H1 (cell line): Measurements from ENCODE around the gene ACOX1. TPM values are rescaled to one million over a fixed set of nuclear protein-coding genes. Genes with fewer than 3 reads are reported as not detected.

Source experiments
- CTCF ChIA-PET: fragments of 300-600 bp; sonication (Branson Sonifier 250); formaldehyde crosslinking; loops from one replicate; lab custom pipeline; 2021; ENCODE audit not compliant: partially characterized antibody; lab: Charles Lee
- POLR2A ChIA-PET: fragments of 300-600 bp; sonication (Branson Sonifier 250); formaldehyde crosslinking; loops from one replicate; lab custom pipeline; 2021; ENCODE audit warnings: inconsistent platforms; ENCODE audit not compliant: partially characterized antibody; lab: Charles Lee
- DNase-seq, 2 experiments: peaks; one replicate each; pipeline versions ENCODE4 v3.0.0 to v3.0.0-alpha.2; 2010 to 2022; ENCODE audit warnings: low spot score in 2 of 2, low read depth in 1 of 2, mixed read lengths in 1 of 2
- FAIRE-seq: peaks from 2 replicates; lab custom pipeline; 2011; peaks lifted over from hg19 to GRCh38; lab: Jason Lieb, UNC
- H2AFZ ChIP-seq: 2 replicates; pipeline ENCODE4 v1.8.1; 2012; ENCODE audit warnings: low read length, inconsistent platforms
- H2AK5ac ChIP-seq: 2 replicates; pipeline ENCODE4 v1.6.1; 2013; ENCODE audit warnings: low read depth, low read length
- H2BK120ac ChIP-seq: replicated peaks from 2 replicates; pipeline ENCODE3; 2013; ENCODE audit warnings: low read depth, low read length, inconsistent platforms
- H2BK12ac ChIP-seq: 2 replicates; pipeline ENCODE4 v1.6.1; 2013; ENCODE audit warnings: low read depth, low read length
- H2BK15ac ChIP-seq: 2 replicates; pipeline ENCODE4 v1.6.1; 2013; ENCODE audit warnings: low read length
- H2BK20ac ChIP-seq: 2 replicates; pipeline ENCODE4 v1.6.1; 2013; ENCODE audit warnings: low read length
- H2BK5ac ChIP-seq: 2 replicates; pipeline ENCODE4 v1.6.1; 2013; ENCODE audit warnings: low read depth, low read length
- H3K14ac ChIP-seq: 2 replicates; pipeline ENCODE4 v1.6.1; 2013; ENCODE audit warnings: inconsistent platforms; ENCODE audit not compliant: insufficient read length
- H3K18ac ChIP-seq: 2 replicates; pipeline ENCODE4 v1.6.1; 2013; ENCODE audit warnings: low read length; ENCODE audit errors: extremely low read depth
- H3K23ac ChIP-seq: 2 replicates; pipeline ENCODE4 v1.6.1; 2013; ENCODE audit warnings: inconsistent platforms; ENCODE audit not compliant: insufficient read length
- H3K23me2 ChIP-seq: 2 replicates; pipeline ENCODE4 v1.6.1; 2013; ENCODE audit warnings: low read depth, low read length
- H3K27ac ChIP-seq: 2 replicates; pipeline ENCODE4 v1.6.1; 2011; ENCODE audit warnings: low read depth, low read length, inconsistent platforms
- H3K27me3 ChIP-seq, 4 experiments: replicated peaks in 1 of 4; 1 replicate in 1 of 4; 2 replicates in 3 of 4; pipeline versions ENCODE4 v1.6.1 to v1.8.1; 2011 to 2013; ENCODE audit warnings: low read length in 3 of 4, mild to moderate bottlenecking in 3 of 4, inconsistent platforms in 2 of 4, mixed read lengths in 2 of 4, moderate library complexity in 1 of 4; ENCODE audit not compliant: control insufficient read depth in 3 of 4, insufficient read depth in 3 of 4; ENCODE audit errors: extremely low read depth in 1 of 4
- H3K36me3 ChIP-seq, 4 experiments: 2 replicates each; pipeline versions ENCODE4 v1.6.1 to v1.8.1; 2011 to 2013; ENCODE audit warnings: mild to moderate bottlenecking in 4 of 4, low read length in 3 of 4, moderate library complexity in 2 of 4, control low read depth in 1 of 4, inconsistent platforms in 1 of 4; ENCODE audit not compliant: insufficient read depth in 4 of 4, control insufficient read depth in 2 of 4
- H3K4ac ChIP-seq: replicated peaks from 2 replicates; pipeline ENCODE3; 2013; ENCODE audit warnings: low read length, low read depth, mixed read lengths, inconsistent platforms; ENCODE audit not compliant: insufficient read length
- H3K4me1 ChIP-seq, 4 experiments: replicated peaks in 1 of 4; 1 replicate in 1 of 4; 2 replicates in 3 of 4; pipeline versions ENCODE4 v1.6.1 to v1.8.1; 2011 to 2013; ENCODE audit warnings: low read length in 3 of 4, inconsistent platforms in 2 of 4, mixed read lengths in 1 of 4; ENCODE audit not compliant: insufficient read depth in 4 of 4, control insufficient read depth in 3 of 4
- H3K4me2 ChIP-seq, 2 experiments: 2 replicates each; pipeline versions ENCODE4 v1.6.1 to v1.8.1; 2011 to 2013; ENCODE audit warnings: low read depth in 2 of 2, low read length in 2 of 2, control low read depth in 1 of 2, inconsistent platforms in 1 of 2, mild to moderate bottlenecking in 1 of 2; ENCODE audit not compliant: insufficient read depth in 1 of 2
- H3K4me3 ChIP-seq, 4 experiments: fragments of 200-600, 300-600 bp in 1 of 4; sonication (generic), shearing (Covaris generic), sonication (Bioruptor Twin) in 1 of 4; 2 replicates each; pipeline versions ENCODE4 v1.5.1 to v1.8.1; 2011 to 2016; ENCODE audit warnings: low read length in 4 of 4, low read depth in 3 of 4, control low read depth in 2 of 4, inconsistent platforms in 2 of 4, mild to moderate bottlenecking in 2 of 4, mixed read lengths in 1 of 4, moderate library complexity in 1 of 4; ENCODE audit not compliant: insufficient read depth in 2 of 4; ENCODE audit errors: extremely low read depth in 1 of 4
- H3K56ac ChIP-seq: replicated peaks from 2 replicates; pipeline ENCODE3; 2013; ENCODE audit warnings: low read depth, mild to moderate bottlenecking, mixed read lengths, low read length, inconsistent platforms; ENCODE audit not compliant: insufficient read length
- H3K79me1 ChIP-seq: 2 replicates; pipeline ENCODE4 v1.6.1; 2013; ENCODE audit warnings: low read depth, low read length, control low read depth
- H3K79me2 ChIP-seq, 2 experiments: 2 replicates each; pipeline versions ENCODE4 v1.6.1 to v1.8.1; 2012 to 2013; ENCODE audit warnings: low read length in 2 of 2, mild to moderate bottlenecking in 2 of 2, inconsistent platforms in 1 of 2; ENCODE audit not compliant: insufficient read depth in 2 of 2, control insufficient read depth in 1 of 2
- H3K9ac ChIP-seq, 4 experiments: replicated peaks in 1 of 4; 1 replicate in 1 of 4; 2 replicates in 3 of 4; pipeline versions ENCODE4 v1.6.1 to v1.8.1; 2011 to 2013; ENCODE audit warnings: low read depth in 3 of 4, low read length in 3 of 4, control low read depth in 2 of 4, mild to moderate bottlenecking in 2 of 4, moderate library complexity in 2 of 4, inconsistent platforms in 1 of 4; ENCODE audit errors: extremely low read depth in 1 of 4
- H3K9me3 ChIP-seq, 2 experiments: 2 replicates each; pipeline versions ENCODE4 v1.6.1 to v1.8.1; 2012 to 2013; ENCODE audit warnings: mild to moderate bottlenecking in 2 of 2, moderate library complexity in 2 of 2, control low read depth in 1 of 2, inconsistent platforms in 1 of 2, low read depth in 1 of 2, low read length in 1 of 2, mixed read lengths in 1 of 2; ENCODE audit not compliant: insufficient read depth in 2 of 2
- H4K20me1 ChIP-seq, 2 experiments: replicated peaks in 1 of 2; 2 replicates each; pipeline versions ENCODE3 to v1.8.1; 2011 to 2013; ENCODE audit warnings: inconsistent platforms in 2 of 2, low read length in 2 of 2, mild to moderate bottlenecking in 1 of 2; ENCODE audit not compliant: insufficient read depth in 2 of 2, control insufficient read depth in 1 of 2
- H4K5ac ChIP-seq: 2 replicates; pipeline ENCODE4 v1.6.1; 2013; ENCODE audit warnings: low read length, low read depth, mixed read lengths, inconsistent platforms; ENCODE audit not compliant: insufficient read length
- H4K8ac ChIP-seq: 2 replicates; pipeline ENCODE4 v1.8.0; 2013; ENCODE audit warnings: mild to moderate bottlenecking, moderate library complexity, low read length, inconsistent platforms; ENCODE audit not compliant: insufficient read depth; ENCODE audit errors: extremely low read depth
- H4K91ac ChIP-seq: replicated peaks from 2 replicates; pipeline ENCODE3; 2013; ENCODE audit warnings: low read length, mixed read lengths, inconsistent platforms; ENCODE audit not compliant: insufficient read length
- BACH1 ChIP-seq: IDR thresholded peaks from 2 replicates; pipeline ENCODE4 v1.6.1; 2012; ENCODE audit warnings: low read length, improper control_type of control experiment
- CHD2 ChIP-seq: IDR thresholded peaks from 2 replicates; pipeline ENCODE4 v1.6.1; 2012; ENCODE audit warnings: low read length, improper control_type of control experiment
- RFX5 ChIP-seq: IDR thresholded peaks from 2 replicates; pipeline ENCODE4 v1.6.1; 2011; ENCODE audit warnings: low read depth, low read length, improper control_type of control experiment, borderline replicate concordance
- RNF2 ChIP-seq: fragments of 200-900, 300-1000 bp; sonication (generic); IDR thresholded peaks from 2 replicates; pipeline ENCODE4 v1.7.1; 2016; ENCODE audit warnings: borderline replicate concordance, low read depth, mild to moderate bottlenecking, antibody characterized with exemption, low read length; ENCODE audit not compliant: poor library complexity, severe bottlenecking; ENCODE audit errors: missing control alignments
- RXRA ChIP-seq: IDR thresholded peaks from 2 replicates; pipeline ENCODE4 v1.6.1; 2011; ENCODE audit warnings: low read depth, mild to moderate bottlenecking, low read length, moderate library complexity; ENCODE audit not compliant: insufficient read depth
- SP4 ChIP-seq: IDR thresholded peaks from 2 replicates; pipeline ENCODE4 v1.6.1; 2012; ENCODE audit warnings: low read length, inconsistent platforms
- TAF7 ChIP-seq: optimal IDR thresholded peaks from 2 replicates; pipeline ENCODE3; 2011; ENCODE audit warnings: low read depth, mild to moderate bottlenecking, inconsistent platforms, low read length, moderate library complexity, borderline replicate concordance
- TEAD4 ChIP-seq: IDR thresholded peaks from 2 replicates; pipeline ENCODE4 v1.6.1; 2012; ENCODE audit warnings: low read depth, low read length, inconsistent platforms, mixed read lengths
- WGBS, 2 experiments: shearing (Covaris generic) in 1 of 2; methylation state at CpG; one replicate each; pipeline versions ENCODE4 v1.1.6 to v1.1.7; 2013 to 2015; ENCODE audit warnings: low lambda C conversion rate in 2 of 2, mixed read lengths in 2 of 2, inconsistent platforms in 1 of 2, low coverage in 1 of 2, missing lambda C conversion rate in 1 of 2; ENCODE audit not compliant: insufficient replicate concordance in 2 of 2, insufficient coverage in 1 of 2, insufficient read length in 1 of 2; ENCODE audit errors: extremely low coverage in 1 of 2, missing lambda C conversion rate in 1 of 2; 5-methylcytosine and 5-hydroxymethylcytosine counted together
- polyA plus RNA-seq, 7 experiments: library from polyadenylated mRNA; depleted of rRNA in 3 of 7; stranded (reverse) in 5 of 7; unstranded in 2 of 7; fragments of >200 nt in 5 of 7; fragments of 200-250 nt in 2 of 7; gene quantifications; 1 replicate in 5 of 7; 2 replicates in 1 of 7; 4 replicates in 1 of 7; pipeline versions ENCODE4 v1.2.1 to v1.2.3, GENCODE V29; 2011 to 2013; ENCODE audit warnings: missing spikeins in 2 of 7, mixed read lengths in 2 of 7
- total RNA-seq: library from RNA; stranded (reverse); fragmentation: NEBNext Ultra II Directional; extraction: Animal tissue kit (Norgen Biotek cat#: 25700); gene quantifications from 2 replicates; pipeline ENCODE4 v1.2.1, GENCODE V29; 2021

The ACOX1 gene
- total and polyA plus RNA-seq, 2 of the 8 experiments (the other 6 are each of a cell fraction or from before 2014, with no cell fraction given) = 10.5 to 30.4 TPM

- no peak within 1 kb of the TSS for H3K9ac ChIP-seq
- H3K14ac ChIP-seq = no peak within 1 kb of the TSS
- ChIA-PET CTCF (interaction anchor here (0.6 to 32.0 kb wide), 29 partner anchors 11 to 406 kb away, joined by 3 to 885 read pairs (median 4); partner anchors contain the start of genes EVPL, GALR2, MRPL38 and TRIM47), POLR2A (interaction anchor here (0.7 to 1.5 kb wide), 8 partner anchors 17 to 110 kb away, joined by 3 to 6 read pairs (median 4); partner anchors contain the start of genes FBF1, MRPL38 and TRIM65)
- H3K4me1 ChIP-seq = no peaks in the 10 kb centered on the region; a peak in 3 of 7 replicates
- no peaks in the 10 kb centered on the region for H3K79me2 ChIP-seq
- H3K4me3 ChIP-seq = no peak within 1 kb of the TSS
- H4K20me1 ChIP-seq = no peaks in the 10 kb centered on the region
- H3K4me2 ChIP-seq = no peak within 1 kb of the TSS
- H3K9me3 ChIP-seq = no peaks in the 10 kb centered on the region
- peak within 1 kb of the TSS; percentile 18; the same call in 1 of the 2 replicates for H2AK5ac ChIP-seq
- H2AFZ ChIP-seq = no peak within 1 kb of the TSS
- H2BK120ac ChIP-seq = no peak within 1 kb of the TSS
- H3K27me3 ChIP-seq = no peaks in the 10 kb centered on the region
- H2BK5ac ChIP-seq = peak within 1 kb of the TSS; percentile 80
- no peaks in the 10 kb centered on the region for H3K79me1 ChIP-seq
- peak within 1 kb of the TSS; percentile 71 for H4K5ac ChIP-seq
- H4K8ac ChIP-seq = peak within 1 kb of the TSS; percentile 95
- H3K56ac ChIP-seq = no peak within 1 kb of the TSS
- TF ChIP-seq BACH1 = no peak
- TF ChIP-seq TEAD4 = no peak
- no peak for TF ChIP-seq RXRA
- TF ChIP-seq RNF2 = no peak
- no peak for TF ChIP-seq TAF7
- TF ChIP-seq RFX5 = no peak
- no peak for TF ChIP-seq SP4
- TF ChIP-seq CHD2 = no peak
- no peaks in the 10 kb centered on the region for H3K23me2 ChIP-seq
- no peaks in the 10 kb centered on the region; a peak in 2 of 8 replicates for H3K36me3 ChIP-seq
- no peak within 1 kb of the TSS for H3K27ac ChIP-seq
- peak within 1 kb of the TSS; percentile 25 for H3K18ac ChIP-seq
- no peak for DNase-seq
- H2BK12ac ChIP-seq = peak within 1 kb of the TSS; percentile 60; the same call in 1 of the 2 replicates
- 89% methylated on average over 16 of the region's 21 CpGs; no CpG with 5 or more reads in 1 of the 2 experiments for WGBS, 2 experiments
- H4K91ac ChIP-seq = peak within 1 kb of the TSS; percentile 63
- peak within 1 kb of the TSS; percentile 91 for H3K4ac ChIP-seq
- 0 out of 2 replicates have a peak within 1 kb of the TSS, but pooled peaks have one; percentile 72 for H2BK15ac ChIP-seq
- no peak within 1 kb of the TSS for H3K23ac ChIP-seq
- H2BK20ac ChIP-seq = 0 out of 2 replicates have a peak within 1 kb of the TSS, but pooled peaks have one; percentile 23
- no peak for FAIRE-seq
Observed at GRCh38 chr17:76000755-76001521, 22.0 kb upstream of the ACOX1 start, which contains the start of gene CDK3. Gene CDK3 (plus strand): TSS chr17:76000855. CDS start chr17:76001426, 571 bp downstream.
